Inferior parietal cortex (tissue), 1 donor: Measurements from ENCODE around the gene CRTC3.

Experiments used
- DNase-seq: peaks from one replicate; pipeline ENCODE4 v3.0.0-alpha.2; 2016; ENCODE audit errors: extremely low spot score

CRTC3 gene

GRCh38 chr15:90562669-90563068 is 32.9 kb downstream of the CRTC3 start:
- no peak for DNase-seq

- no peak for DNase-seq
Observed at GRCh38 chr15:90563463-90563862, 33.7 kb downstream of the CRTC3 start.

DNA sequence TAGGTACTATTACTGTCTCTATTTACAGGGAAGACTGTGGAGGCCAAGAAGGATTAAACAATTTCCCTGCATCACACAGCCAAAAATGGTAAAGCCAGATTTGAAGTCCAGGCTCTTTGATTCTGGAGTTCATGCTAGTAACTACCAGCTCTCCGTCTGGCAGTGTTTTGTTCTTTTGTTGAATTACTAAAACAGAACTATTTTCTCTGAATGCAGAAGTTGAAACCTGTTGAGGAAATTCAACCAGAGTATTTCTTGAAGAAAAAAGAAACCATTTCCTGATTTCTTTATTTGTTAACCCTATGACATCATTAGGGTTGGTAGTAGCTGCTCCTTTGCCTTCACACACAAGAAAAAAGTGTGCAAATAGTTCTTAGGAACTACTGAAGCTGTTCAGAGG is 34.3 kb downstream of the CRTC3 start:
- no peak for DNase-seq

GRCh38 chr15:90564590-90564989 is 34.9 kb downstream of the CRTC3 start:
- no peak for DNase-seq

- DNase-seq = no peak
Observed at GRCh38 chr15:90565866-90566265, 36.1 kb downstream of the CRTC3 start.

DNA sequence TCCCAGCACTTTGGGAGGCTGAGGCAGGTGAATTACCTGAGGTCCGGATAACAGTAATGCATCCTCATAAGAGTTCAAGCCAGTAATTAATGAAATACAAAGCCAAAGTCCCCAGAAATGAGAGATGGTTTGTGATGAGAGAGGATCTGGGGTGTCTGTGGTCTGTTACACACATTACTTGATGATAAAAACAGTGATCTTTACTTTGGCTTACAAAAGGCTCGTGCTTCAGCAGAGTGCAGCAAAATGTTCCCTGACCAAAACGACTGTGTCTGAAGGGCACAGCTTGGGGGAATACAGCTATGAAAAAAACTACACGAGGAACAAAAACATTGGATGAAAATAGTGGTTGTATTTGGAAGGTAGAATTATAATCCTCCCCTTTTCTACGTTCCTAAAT is 40.9 kb downstream of the CRTC3 start:
- no peak for DNase-seq

DNA sequence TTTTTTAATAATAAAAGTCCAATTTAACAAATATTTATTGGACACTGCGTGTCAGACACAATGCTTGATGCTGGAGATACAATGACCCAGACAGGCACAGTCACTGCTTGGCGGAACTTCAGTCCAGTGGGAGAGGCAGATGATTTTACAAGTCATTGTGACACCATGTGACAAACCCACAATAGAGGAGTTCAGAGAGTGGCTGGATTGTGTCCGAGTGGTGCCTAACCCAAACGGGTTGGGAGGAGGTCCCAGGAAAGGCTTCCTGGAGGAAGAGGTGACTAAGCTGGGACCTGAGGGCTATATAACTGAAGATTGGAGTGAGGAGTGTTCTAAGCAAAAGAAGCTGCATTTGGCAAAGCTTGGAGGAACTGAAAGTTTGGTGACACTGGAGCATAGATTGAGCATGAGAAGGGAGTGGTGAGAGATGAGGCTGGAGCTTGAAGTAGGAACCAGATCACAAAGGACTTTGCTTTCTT is 41.4 kb downstream of the CRTC3 start:
- peak; percentile 88 for DNase-seq

- no peak for DNase-seq
Observed at GRCh38 chr15:90572893-90573292, 43.2 kb downstream of the CRTC3 start.

- DNase-seq = no peak
Observed at GRCh38 chr15:90576711-90577389, 47.1 kb downstream of the CRTC3 start.

DNA sequence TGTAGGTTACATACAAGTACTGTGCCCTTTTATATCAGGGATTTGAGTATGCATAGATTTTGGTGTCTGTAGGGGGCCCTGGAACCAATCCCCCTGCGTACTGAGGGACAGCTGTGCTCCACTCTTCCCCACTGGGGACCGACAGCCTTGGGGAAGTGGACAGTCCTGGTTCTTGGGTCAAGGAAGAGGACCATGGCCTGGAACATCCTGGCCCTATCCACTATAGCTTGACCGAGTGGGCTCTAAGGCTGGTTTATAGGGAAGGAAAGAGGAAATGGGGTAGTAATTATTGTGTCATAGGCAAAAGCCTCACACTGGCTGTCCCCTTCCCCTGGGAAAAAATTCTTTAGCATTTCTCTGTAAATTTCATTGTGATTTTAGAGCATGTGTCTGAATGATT is 49.5 kb downstream of the CRTC3 start:
- DNase-seq = no peak

- no peak for DNase-seq
Observed at GRCh38 chr15:90580099-90580498, 50.4 kb downstream of the CRTC3 start.

- no peak for DNase-seq
Observed at GRCh38 chr15:90580541-90580940, 50.8 kb downstream of the CRTC3 start.

- DNase-seq = no peak
Observed at GRCh38 chr15:90580946-90581345, 51.2 kb downstream of the CRTC3 start.

DNA sequence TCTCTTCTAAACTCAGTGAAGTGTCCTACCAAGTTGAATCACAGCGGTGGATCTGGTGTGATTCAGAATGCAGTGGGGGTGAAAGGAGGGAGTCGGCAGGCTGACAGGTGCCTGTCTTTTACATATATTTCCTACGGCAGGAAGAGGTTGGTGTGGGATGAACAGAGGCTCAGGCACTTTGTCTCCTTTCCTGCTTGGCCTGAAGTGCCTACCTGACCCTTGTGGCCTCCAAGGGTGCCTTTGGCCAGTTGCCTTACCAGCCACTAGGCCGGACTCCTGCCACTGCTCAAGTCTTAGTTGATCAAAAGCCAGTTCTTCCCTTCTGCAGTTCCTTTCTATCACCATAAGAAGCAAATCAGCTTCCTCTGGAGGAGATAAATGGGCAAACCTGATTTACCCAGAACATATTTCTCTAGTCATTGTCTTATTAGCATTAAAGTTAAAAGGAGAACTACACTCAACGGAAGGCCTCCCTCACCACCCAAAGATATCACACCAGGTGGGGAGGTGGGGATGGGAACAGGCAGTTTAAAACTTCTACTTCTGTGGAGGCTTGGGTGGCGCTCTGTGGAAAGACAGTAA is 52.1 kb downstream of the CRTC3 start:
- no peak for DNase-seq

- no peak for DNase-seq
Observed at GRCh38 chr15:90582553-90582952, 52.8 kb downstream of the CRTC3 start.

- peak; percentile 83 for DNase-seq
Observed at GRCh38 chr15:90583471-90584252, 53.9 kb downstream of the CRTC3 start.

DNA sequence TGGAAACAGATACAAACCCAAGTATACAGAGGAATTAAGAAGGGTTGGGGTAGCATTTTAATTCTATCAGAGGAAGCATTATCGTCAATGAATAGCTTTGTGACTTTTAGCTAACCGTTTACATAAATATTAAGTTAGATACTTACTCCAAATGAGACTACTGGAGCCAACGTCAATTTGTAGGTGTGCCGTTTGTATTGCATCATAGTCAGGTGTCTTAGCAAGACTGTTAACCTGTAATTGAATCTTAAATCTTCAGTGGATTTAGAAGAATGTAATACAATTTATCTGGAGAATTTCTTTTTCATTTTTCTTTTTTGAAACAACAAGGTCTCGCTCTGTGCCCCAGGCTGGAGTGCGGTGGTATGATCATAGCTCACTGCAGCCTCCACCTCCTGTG is 55.1 kb downstream of the CRTC3 start:
- no peak for DNase-seq

DNA sequence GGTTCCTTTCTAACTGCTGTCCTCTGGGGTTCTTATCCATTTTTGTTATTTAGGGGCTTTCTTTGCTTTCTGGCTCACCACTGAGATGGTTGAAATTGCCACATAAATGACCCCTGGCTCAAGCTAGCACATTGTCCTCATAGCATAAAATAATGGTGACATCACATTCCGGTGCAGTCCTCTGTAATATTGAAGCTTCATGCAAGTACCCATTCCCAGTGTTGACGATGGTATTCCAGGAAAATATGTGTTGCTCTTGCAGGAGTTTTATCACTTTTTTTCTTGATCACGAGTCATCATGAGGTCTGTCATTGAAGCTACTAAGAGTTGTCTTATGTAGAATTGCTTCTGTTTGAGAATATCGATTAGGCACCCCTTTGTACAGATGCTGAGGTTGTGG is 56.1 kb downstream of the CRTC3 start:
- DNase-seq = no peak

- DNase-seq = no peak
Observed at GRCh38 chr15:90586948-90587347, 57.2 kb downstream of the CRTC3 start.

DNA sequence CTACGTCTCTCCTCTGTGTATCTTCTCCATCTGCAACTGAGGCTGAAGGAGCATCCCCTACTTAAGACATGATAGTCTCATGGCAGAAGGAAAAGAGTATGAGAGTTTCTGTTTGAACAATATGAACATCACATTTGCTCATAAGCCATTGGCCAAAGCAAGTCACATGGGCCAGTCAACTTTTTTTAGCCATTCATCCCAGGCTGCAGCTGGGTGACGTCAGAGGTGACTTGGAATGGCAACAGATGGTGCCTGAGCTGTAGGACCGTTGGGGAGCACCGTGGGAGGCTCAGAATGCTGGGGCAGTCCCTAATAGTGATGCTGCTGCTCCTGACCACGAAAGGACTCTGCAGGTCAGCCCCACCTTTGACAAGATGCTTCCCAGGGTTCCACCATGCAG is 58.7 kb downstream of the CRTC3 start:
- DNase-seq = no peak

GRCh38 chr15:90591524-90591923 is 61.8 kb downstream of the CRTC3 start:
- no peak for DNase-seq

GRCh38 chr15:90592131-90592881 is 62.6 kb downstream of the CRTC3 start:
- DNase-seq = no peak
